HEK293T (cell line): ENCODE measurements around the gene INPP5A.

Experiments used
- FOXM1 ChIP-seq: fragments of 450-650 bp; IDR thresholded peaks from 2 replicates; pipeline ENCODE4 v1.6.1; 2017; ENCODE audit warnings: mild to moderate bottlenecking, borderline replicate concordance
- SP1 ChIP-seq: fragments of 450-650 bp; IDR thresholded peaks from 2 replicates; pipeline ENCODE4 v1.6.1; 2017
- SUZ12 ChIP-seq: fragments of 450-650 bp; IDR thresholded peaks from 2 replicates; pipeline ENCODE4 v1.6.1; 2016; ENCODE audit warnings: mild to moderate bottlenecking
- TF ChIP-seq, protein P1 (sequence below): fragments of 450-650 bp; IDR thresholded peaks from 2 replicates; pipeline ENCODE4 v1.6.1; 2016

DNA sequence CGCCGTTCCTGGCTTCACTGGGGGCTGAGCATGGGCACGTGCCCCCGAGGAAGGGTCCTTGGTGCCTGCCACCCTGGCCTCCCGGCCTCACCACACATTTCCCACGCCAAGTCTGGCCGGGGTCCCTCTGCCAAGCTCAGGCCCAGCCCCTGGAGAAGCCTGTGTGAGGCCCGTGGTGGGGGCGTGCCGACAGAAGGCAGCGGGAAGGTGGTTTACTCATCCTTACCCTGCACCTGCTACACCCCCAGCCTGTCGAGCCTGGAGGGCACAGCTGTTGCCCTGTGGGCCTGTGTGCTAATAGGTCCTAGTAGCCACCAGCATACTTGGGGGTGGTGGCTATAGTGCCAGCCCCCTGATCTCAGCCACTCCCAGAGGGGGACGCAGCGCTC, 201.6 kb downstream of the INPP5A start:
- TF ChIP-seq SUZ12 (no peak), SP1 (no peak), FOXM1 (no peak)
- TF ChIP-seq, protein P1, sequence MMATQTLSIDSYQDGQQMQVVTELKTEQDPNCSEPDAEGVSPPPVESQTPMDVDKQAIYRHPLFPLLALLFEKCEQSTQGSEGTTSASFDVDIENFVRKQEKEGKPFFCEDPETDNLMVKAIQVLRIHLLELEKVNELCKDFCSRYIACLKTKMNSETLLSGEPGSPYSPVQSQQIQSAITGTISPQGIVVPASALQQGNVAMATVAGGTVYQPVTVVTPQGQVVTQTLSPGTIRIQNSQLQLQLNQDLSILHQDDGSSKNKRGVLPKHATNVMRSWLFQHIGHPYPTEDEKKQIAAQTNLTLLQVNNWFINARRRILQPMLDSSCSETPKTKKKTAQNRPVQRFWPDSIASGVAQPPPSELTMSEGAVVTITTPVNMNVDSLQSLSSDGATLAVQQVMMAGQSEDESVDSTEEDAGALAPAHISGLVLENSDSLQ = no peak
